GM23338 (cell line): ENCODE results near the gene HSF5. TPM values are rescaled to one million over a fixed set of nuclear protein-coding genes. Genes with fewer than 3 reads are reported as not detected.

Experiments
- ATAC-seq: fragments of 200-7000 bp; cut with Tn5 transposase; 3 replicates; pipeline ENCODE4 v1.9.1; 2020
- DNase-seq: peaks from one replicate; pipeline ENCODE4 v3.0.0-alpha.2; 2015; ENCODE audit warnings: low spot score
- H2AFZ ChIP-seq: fragments of 200-600 bp; sonication (generic); 2 replicates; pipeline ENCODE4 v1.8.0; 2016; ENCODE audit warnings: antibody characterized with exemption, mild to moderate bottlenecking, moderate library complexity
- H3F3A ChIP-seq: fragments of 200-600 bp; sonication (generic); replicated peaks from 2 replicates; pipeline ENCODE4 v1.8.0; 2017; ENCODE audit warnings: antibody characterized with exemption, mixed run types, low read depth
- H3K27ac ChIP-seq: fragments of 200-600 bp; sonication (generic); 2 replicates; pipeline ENCODE4 v1.6.1; 2016; ENCODE audit warnings: low read depth
- H3K27me3 ChIP-seq: fragments of 200-600 bp; sonication (generic); 2 replicates; pipeline ENCODE4 v1.8.0; 2016; ENCODE audit warnings: mild to moderate bottlenecking, mixed run types, moderate library complexity; ENCODE audit not compliant: insufficient read depth
- H3K36me3 ChIP-seq: fragments of 200-600 bp; sonication (generic); 2 replicates; pipeline ENCODE4 v1.8.0; 2016; ENCODE audit warnings: mild to moderate bottlenecking; ENCODE audit not compliant: insufficient read depth
- H3K4me1 ChIP-seq: fragments of 200-600 bp; sonication (generic); 2 replicates; pipeline ENCODE4 v1.8.0; 2016; ENCODE audit warnings: mild to moderate bottlenecking, moderate library complexity; ENCODE audit not compliant: insufficient read depth
- H3K4me2 ChIP-seq: fragments of 200-600 bp; sonication (generic); 2 replicates; pipeline ENCODE4 v1.7.1; 2017; ENCODE audit warnings: mixed run types
- H3K4me3 ChIP-seq: fragments of 200-600 bp; sonication (generic); 2 replicates; pipeline ENCODE4 v1.6.1; 2016; ENCODE audit warnings: mixed run types
- H3K79me2 ChIP-seq: fragments of 200-600 bp; sonication (generic); replicated peaks from 2 replicates; pipeline ENCODE4 v1.8.0; 2017; ENCODE audit warnings: mild to moderate bottlenecking; ENCODE audit not compliant: insufficient read depth
- H3K9me2 ChIP-seq: fragments of 200-600 bp; sonication (generic); 2 replicates; pipeline ENCODE4 v1.8.0; 2017; ENCODE audit not compliant: insufficient read depth
- H4K20me1 ChIP-seq: fragments of 200-600 bp; sonication (generic); replicated peaks from 2 replicates; pipeline ENCODE4 v1.8.0; 2017; ENCODE audit warnings: mild to moderate bottlenecking; ENCODE audit not compliant: insufficient read depth
- H3K27ac Mint-ChIP-seq: 2 replicates; pipeline ENCODE4 v1.8.0; 2020; ENCODE audit warnings: inconsistent platforms, mild to moderate bottlenecking, moderate library complexity, mixed read lengths
- H3K27me3 Mint-ChIP-seq: 3 replicates; pipeline ENCODE4 v1.8.0; 2022; ENCODE audit warnings: low read depth, mild to moderate bottlenecking, moderate library complexity, mixed read lengths, inconsistent platforms; ENCODE audit not compliant: insufficient read depth, poor library complexity
- H3K36me3 Mint-ChIP-seq: 3 replicates; pipeline ENCODE4 v1.8.0; 2021; ENCODE audit warnings: low read depth, mild to moderate bottlenecking, inconsistent platforms, moderate library complexity, mixed read lengths
- H3K4me1 Mint-ChIP-seq: 3 replicates; pipeline ENCODE4 v1.8.0; 2020; ENCODE audit warnings: mild to moderate bottlenecking, inconsistent platforms, mixed read lengths
- H3K4me3 Mint-ChIP-seq: 3 replicates; pipeline ENCODE4 v1.8.0; 2021; ENCODE audit warnings: moderate library complexity, mild to moderate bottlenecking, inconsistent platforms, mixed read lengths
- H3K9me3 Mint-ChIP-seq: 3 replicates; pipeline ENCODE4 v1.8.0; 2020; ENCODE audit warnings: moderate library complexity, mild to moderate bottlenecking, inconsistent platforms, mixed read lengths
- CREB1 ChIP-seq: fragments of 250-450 bp; sonication (Bioruptor Pico); IDR thresholded peaks from 2 replicates; pipeline ENCODE4 v1.5.0; 2020; ENCODE audit warnings: low read depth, mild to moderate bottlenecking, moderate library complexity
- EZH2 ChIP-seq: fragments of 200-600 bp; sonication (generic); IDR thresholded peaks from one replicate; pipeline ENCODE4 v1.8.0; 2017; ENCODE audit warnings: antibody characterized with exemption, mild to moderate bottlenecking, low read depth; ENCODE audit not compliant: unreplicated experiment
- NANOG ChIP-seq: IDR thresholded peaks from 2 replicates; pipeline ENCODE4 v1.6.1; 2016; ENCODE audit warnings: antibody characterized with exemption, borderline replicate concordance
- POLR2AphosphoS5 ChIP-seq: IDR thresholded peaks from 2 replicates; pipeline ENCODE4 v1.6.1; 2016; ENCODE audit warnings: antibody characterized with exemption, low read depth
- REST ChIP-seq: IDR thresholded peaks from one replicate; pipeline ENCODE4 v1.6.1; 2018; ENCODE audit warnings: antibody characterized with exemption; ENCODE audit not compliant: unreplicated experiment
- ZNF331 ChIP-seq: fragments of 250-450 bp; sonication (Bioruptor Pico); IDR thresholded peaks from 2 replicates; pipeline ENCODE4 v1.5.0; 2020; ENCODE audit warnings: low read depth, mild to moderate bottlenecking, moderate library complexity
- polyA plus RNA-seq: library from polyadenylated mRNA; unstranded; fragments of >200 nt; fragmentation: Nextera tagmentation; extraction: Ambion mirVana; gene quantifications from 2 replicates; pipeline ENCODE4 v1.2.1, GENCODE V29; 2016
- total RNA-seq: library from RNA; depleted of rRNA; stranded (reverse); fragments of >200 nt; shearing (Covaris generic); gene quantifications from 2 replicates; pipeline ENCODE4 v1.2.3, GENCODE V29; 2014
- TF ChIP-seq, protein P1 (sequence below), 2 experiments: fragments of 200-600 bp in 1 of 2; sonication (generic) in 1 of 2; conservative IDR thresholded peaks; 2 replicates each; pipeline versions ENCODE4 v1.5.1 to v1.6.1; 2016 to 2017; ENCODE audit warnings: antibody characterized with exemption in 2 of 2, low read depth in 2 of 2, mild to moderate bottlenecking in 2 of 2, moderate library complexity in 1 of 2

HSF5 gene
- total and polyA plus RNA-seq, 2 experiments from 2014 or later: 0.24 TPM; not detected in 1

- ATAC-seq: peak; percentile 99
These were observed 40.9 kb downstream of the HSF5 start for GRCh38 chr17:58447039-58447975.

DNA sequence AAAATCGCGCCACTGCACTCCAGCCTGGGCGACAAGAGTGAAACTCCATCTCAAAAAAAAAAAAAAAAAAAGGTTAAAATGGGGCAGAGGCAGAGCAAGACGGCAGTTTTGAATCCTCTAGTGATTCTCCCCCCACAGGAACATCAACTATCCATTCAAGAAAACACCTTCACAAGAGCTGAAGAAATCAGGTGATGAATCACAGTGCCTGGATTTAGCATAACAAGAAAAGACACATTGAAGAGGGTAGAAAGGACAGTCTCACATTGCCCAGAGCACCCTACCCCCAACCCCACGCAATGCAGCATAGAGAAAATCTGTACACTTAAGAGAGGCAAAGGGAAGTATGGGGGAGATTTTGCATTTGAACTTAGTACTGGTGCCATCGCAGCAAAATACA, 42.1 kb downstream of the HSF5 start:
- Histone ChIP-seq H3K4me2 (peak overlapping the region; percentile 45; the same call in 1 of the 2 replicates), H3K27ac (no peak overlapping the region), H4K20me1 (no peaks in the 10 kb centered on the region), H3K36me3 (no peaks in the 10 kb centered on the region), H3K4me1 (peaks cover 13% of the 10 kb centered on the region), H3K4me3 (no peak overlapping the region), H2AFZ (peak overlapping the region; percentile 83), H3F3A (no peaks in the 10 kb centered on the region), H3K79me2 (no peaks in the 10 kb centered on the region), H3K9me2 (no peaks in the 10 kb centered on the region), H3K27me3 (no peaks in the 10 kb centered on the region)
- Mint-ChIP-seq H3K27ac (no peak overlapping the region), H3K9me3 (peaks cover 11% of the 10 kb centered on the region; the same call in 2 of the 3 replicates), H3K4me1 (peaks cover 10% of the 10 kb centered on the region), H3K4me3 (0 out of 3 replicates have a peak overlapping the region, but pooled peaks have one; percentile 21), H3K36me3 (peaks cover 8% of the 10 kb centered on the region; the same call in 2 of the 3 replicates), H3K27me3 (peaks cover 7% of the 10 kb centered on the region)
- ATAC-seq: peak; percentile 36
- peak; percentile 17 for DNase-seq
- TF ChIP-seq POLR2AphosphoS5 (no peak), ZNF331 (CRISPR knock-in tag) (no peak), REST (no peak), NANOG (no peak), CREB1 (CRISPR knock-in tag) (no peak)

More at GRCh38 chr17:58447039-58447975, 40.9 kb downstream of the HSF5 start:
- Histone ChIP-seq H3K27ac (no peak overlapping the region), H3K36me3 (no peaks in the 10 kb centered on the region), H4K20me1 (no peaks in the 10 kb centered on the region), H3K27me3 (no peaks in the 10 kb centered on the region), H3K4me3 (no peak overlapping the region), H3K4me2 (no peak overlapping the region), H3K79me2 (no peaks in the 10 kb centered on the region), H3F3A (no peaks in the 10 kb centered on the region), H2AFZ (peak overlapping the region; percentile 90), H3K4me1 (peaks cover 13% of the 10 kb centered on the region), H3K9me2 (no peaks in the 10 kb centered on the region)
- no peak overlapping the region for H3K27ac Mint-ChIP-seq
- H3K4me3 Mint-ChIP-seq: no peak overlapping the region
- DNase-seq: peak; percentile 94
- TF ChIP-seq ZNF331 (CRISPR knock-in tag) (no peak), EZH2 (no peak)
- TF ChIP-seq, protein P1, sequence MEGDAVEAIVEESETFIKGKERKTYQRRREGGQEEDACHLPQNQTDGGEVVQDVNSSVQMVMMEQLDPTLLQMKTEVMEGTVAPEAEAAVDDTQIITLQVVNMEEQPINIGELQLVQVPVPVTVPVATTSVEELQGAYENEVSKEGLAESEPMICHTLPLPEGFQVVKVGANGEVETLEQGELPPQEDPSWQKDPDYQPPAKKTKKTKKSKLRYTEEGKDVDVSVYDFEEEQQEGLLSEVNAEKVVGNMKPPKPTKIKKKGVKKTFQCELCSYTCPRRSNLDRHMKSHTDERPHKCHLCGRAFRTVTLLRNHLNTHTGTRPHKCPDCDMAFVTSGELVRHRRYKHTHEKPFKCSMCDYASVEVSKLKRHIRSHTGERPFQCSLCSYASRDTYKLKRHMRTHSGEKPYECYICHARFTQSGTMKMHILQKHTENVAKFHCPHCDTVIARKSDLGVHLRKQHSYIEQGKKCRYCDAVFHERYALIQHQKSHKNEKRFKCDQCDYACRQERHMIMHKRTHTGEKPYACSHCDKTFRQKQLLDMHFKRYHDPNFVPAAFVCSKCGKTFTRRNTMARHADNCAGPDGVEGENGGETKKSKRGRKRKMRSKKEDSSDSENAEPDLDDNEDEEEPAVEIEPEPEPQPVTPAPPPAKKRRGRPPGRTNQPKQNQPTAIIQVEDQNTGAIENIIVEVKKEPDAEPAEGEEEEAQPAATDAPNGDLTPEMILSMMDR (conservative IDR thresholded peaks at IDR 0.05; ENCODE audit: low read depth in 2 of 2): peak; percentile 90 to 99
- H3K36me3 Mint-ChIP-seq: peaks cover 8% of the 10 kb centered on the region; the same call in 2 of the 3 replicates
- peaks cover 11% of the 10 kb centered on the region; the same call in 2 of the 3 replicates for H3K9me3 Mint-ChIP-seq
- peaks cover 10% of the 10 kb centered on the region for H3K4me1 Mint-ChIP-seq
- peaks cover 7% of the 10 kb centered on the region for H3K27me3 Mint-ChIP-seq
